Tibial nerve (tissue), 4 donors: ENCODE measurements around the gene LZTR1.

Source experiments
- EP300 ChIP-seq, 2 donors: sonication (generic); formaldehyde crosslinking; IDR thresholded peaks; one replicate each; pipeline ENCODE4 v1.6.1; 2017; ENCODE audit warnings: antibody characterized with exemption in 2 of 2, mild to moderate bottlenecking in 1 of 2
- POLR2A ChIP-seq, 2 donors: fragments of 450-650 bp; IDR thresholded peaks; one replicate each; pipeline ENCODE4 v1.6.1; 2017; ENCODE audit warnings: antibody characterized with exemption in 2 of 2, mild to moderate bottlenecking in 2 of 2, moderate library complexity in 2 of 2
- TF ChIP-seq, protein P1 (sequence below), 5 experiments: fragments of 200-600 bp in 3 of 5; fragments of 450-650 bp in 2 of 5; sonication (generic) in 3 of 5; IDR thresholded peaks; one replicate each; pipeline ENCODE4 v1.5.1; 2016 to 2019; ENCODE audit warnings: antibody characterized with exemption in 5 of 5, mild to moderate bottlenecking in 3 of 5, moderate library complexity in 2 of 5

- TF ChIP-seq, protein P1, sequence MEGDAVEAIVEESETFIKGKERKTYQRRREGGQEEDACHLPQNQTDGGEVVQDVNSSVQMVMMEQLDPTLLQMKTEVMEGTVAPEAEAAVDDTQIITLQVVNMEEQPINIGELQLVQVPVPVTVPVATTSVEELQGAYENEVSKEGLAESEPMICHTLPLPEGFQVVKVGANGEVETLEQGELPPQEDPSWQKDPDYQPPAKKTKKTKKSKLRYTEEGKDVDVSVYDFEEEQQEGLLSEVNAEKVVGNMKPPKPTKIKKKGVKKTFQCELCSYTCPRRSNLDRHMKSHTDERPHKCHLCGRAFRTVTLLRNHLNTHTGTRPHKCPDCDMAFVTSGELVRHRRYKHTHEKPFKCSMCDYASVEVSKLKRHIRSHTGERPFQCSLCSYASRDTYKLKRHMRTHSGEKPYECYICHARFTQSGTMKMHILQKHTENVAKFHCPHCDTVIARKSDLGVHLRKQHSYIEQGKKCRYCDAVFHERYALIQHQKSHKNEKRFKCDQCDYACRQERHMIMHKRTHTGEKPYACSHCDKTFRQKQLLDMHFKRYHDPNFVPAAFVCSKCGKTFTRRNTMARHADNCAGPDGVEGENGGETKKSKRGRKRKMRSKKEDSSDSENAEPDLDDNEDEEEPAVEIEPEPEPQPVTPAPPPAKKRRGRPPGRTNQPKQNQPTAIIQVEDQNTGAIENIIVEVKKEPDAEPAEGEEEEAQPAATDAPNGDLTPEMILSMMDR (IDR thresholded peaks at IDR 0.05): no peak
- no peak for TF ChIP-seq EP300 (IDR thresholded peaks at IDR 0.05)
- TF ChIP-seq POLR2A (IDR thresholded peaks at IDR 0.05): no peak
These were observed 48.2 kb upstream of the LZTR1 start for GRCh38 chr22:20933910-20934309.
